HepG2 (cell line): ENCODE results near the gene UBAP2L. TPM values are rescaled to one million over a fixed set of nuclear protein-coding genes. Genes with fewer than 3 reads are reported as not detected.

Experiments
- ATAC-seq: fragments of 200-7000 bp; cut with Tn5 transposase; 3 replicates; pipeline ENCODE4 v1.9.1; 2020; ENCODE audit warnings: mild to moderate bottlenecking, moderate library complexity
- BruUV-seq: library from RNA; stranded (reverse); fragments of 400-500 nt; replicated peaks from 2 replicates; lab custom pipeline; 2021; lab: Mats Ljungman, UMichigan
- CTCF ChIA-PET: fragments of 300-600 bp; formaldehyde crosslinking; extraction: SDS; loops from one replicate; lab custom pipeline; 2021; ENCODE audit warnings: low total read pairs, inconsistent platforms, low intra/inter-chr PET ratio; lab: Yijun Ruan, JAX
- POLR2A ChIA-PET: fragments of 350-600 bp; sonication (Branson Sonifier 250); formaldehyde crosslinking; loops from one replicate; lab custom pipeline; 2020; ENCODE audit warnings: antibody characterized with exemption, inconsistent platforms; lab: Yijun Ruan, JAX
- DNase-seq: peaks from one replicate; pipeline ENCODE4 v3.0.0-alpha.2; 2015; ENCODE audit warnings: low spot score
- FAIRE-seq: peaks from 3 replicates; lab custom pipeline; 2011; peaks lifted over from hg19 to GRCh38; lab: Jason Lieb, UNC
- H2AFZ ChIP-seq: one replicate; pipeline ENCODE4 v1.6.1; 2011; ENCODE audit warnings: low read length, inconsistent platforms
- H3K27ac ChIP-seq: fragments of 300-600 bp; 3 replicates; pipeline ENCODE4 v1.8.0; 2011; ENCODE audit warnings: mixed run types, mild to moderate bottlenecking, mixed read lengths, low read length, inconsistent platforms; ENCODE audit not compliant: insufficient read depth; ENCODE audit errors: extremely low read length
- H3K27me3 ChIP-seq, 2 experiments: fragments of 200-600 bp in 1 of 2; 2 replicates in 1 of 2; 3 replicates in 1 of 2; pipeline versions ENCODE4 v1.6.0 to v1.8.0; 2011; ENCODE audit warnings: low read length in 2 of 2, mild to moderate bottlenecking in 2 of 2, moderate library complexity in 2 of 2, inconsistent platforms in 1 of 2; ENCODE audit not compliant: insufficient read depth in 2 of 2, control insufficient read depth in 1 of 2
- H3K36me3 ChIP-seq, 2 experiments: fragments of 200-600 bp in 1 of 2; replicated peaks in 1 of 2; 2 replicates in 1 of 2; 3 replicates in 1 of 2; pipeline versions ENCODE4 v1.5.1 to v1.8.0; 2011; ENCODE audit warnings: low read length in 2 of 2, inconsistent platforms in 1 of 2; ENCODE audit not compliant: insufficient read depth in 2 of 2, control insufficient read depth in 1 of 2
- H3K4me1 ChIP-seq: 2 replicates; pipeline ENCODE4 v1.5.1; 2012; ENCODE audit warnings: low read length, inconsistent platforms; ENCODE audit not compliant: insufficient read depth
- H3K4me2 ChIP-seq: 2 replicates; pipeline ENCODE4 v1.6.0; 2011; ENCODE audit warnings: low read depth, low read length, inconsistent platforms
- H3K4me3 ChIP-seq, 3 experiments: fragments of 200-600 bp in 1 of 3; sonication (generic), shearing (Covaris generic) in 1 of 3; replicated peaks in 1 of 3; 2 replicates each; pipeline ENCODE4 v1.5.1; 2011 to 2016; ENCODE audit warnings: low read length in 3 of 3, inconsistent platforms in 2 of 3, low read depth in 2 of 3, mild to moderate bottlenecking in 2 of 3, control low read depth in 1 of 3, mixed read lengths in 1 of 3; ENCODE audit not compliant: insufficient read depth in 1 of 3
- H3K79me2 ChIP-seq: one replicate; pipeline ENCODE4 v1.6.1; 2011; ENCODE audit warnings: low read length, inconsistent platforms; ENCODE audit not compliant: insufficient read depth
- H3K9ac ChIP-seq: 2 replicates; pipeline ENCODE4 v1.6.0; 2011; ENCODE audit warnings: mild to moderate bottlenecking, low read depth, low read length, inconsistent platforms; ENCODE audit not compliant: insufficient read depth
- H3K9me3 ChIP-seq: 2 replicates; pipeline ENCODE4 v1.5.1; 2012; ENCODE audit warnings: mild to moderate bottlenecking, low read length
- H4K20me1 ChIP-seq: 2 replicates; pipeline ENCODE4 v1.6.0; 2011; ENCODE audit warnings: inconsistent platforms, mild to moderate bottlenecking, low read length, moderate library complexity; ENCODE audit not compliant: insufficient read depth
- AGO2 ChIP-seq: fragments of 200-400 bp; formaldehyde crosslinking; optimal IDR thresholded peaks from 2 replicates; pipeline ENCODE3; 2017; ENCODE audit warnings: mild to moderate bottlenecking, low read depth, low read length, moderate library complexity
- CREB1 ChIP-seq, 2 experiments: fragments of 450-650 bp in 1 of 2; IDR thresholded peaks; 2 replicates each; pipeline ENCODE4 v1.6.1; 2016 to 2017; ENCODE audit warnings: control low read depth in 1 of 2, mild to moderate bottlenecking in 1 of 2, missing compliant biosample characterization in 1 of 2, missing genetic modification characterization in 1 of 2
- ETV5 ChIP-seq: IDR thresholded peaks from 2 replicates; pipeline ENCODE4 v1.6.1; 2018; ENCODE audit warnings: missing biosample characterization, missing genetic modification reagents, inconsistent platforms, borderline replicate concordance
- MXD1 ChIP-seq: sonication (generic); formaldehyde crosslinking; IDR thresholded peaks from 2 replicates; pipeline ENCODE4 v1.4.0; 2020; ENCODE audit warnings: mild to moderate bottlenecking, missing genetic modification reagents
- NR2F6 ChIP-seq, 2 experiments: IDR thresholded peaks; 2 replicates each; pipeline ENCODE4 v1.6.1; 2016; ENCODE audit warnings: antibody characterized with exemption in 1 of 2, mild to moderate bottlenecking in 1 of 2
- WGBS: methylation state at CpG from one replicate; pipeline ENCODE4 v1.1.6; 2017; ENCODE audit warnings: low lambda C conversion rate; 5-methylcytosine and 5-hydroxymethylcytosine counted together
- in situ Hi-C: cut with HindIII; loops from 2 replicates; pipeline ENCODE4 v1.10.0; 2017; ENCODE audit warnings: low pct_unique_long_range_greater_than_20kb; ENCODE audit not compliant: extremely low pct_ligation_motif_present
- intact Hi-C: fragments of 100-400 bp; cut with micrococcal nuclease; formaldehyde crosslinking; loops from one replicate; pipeline ENCODE4 v1.10.0; 2022; ENCODE audit not compliant: unreplicated experiment
- polyA plus RNA-seq, 8 experiments: library from polyadenylated mRNA; depleted of rRNA in 3 of 8; stranded (reverse) in 7 of 8; unstranded in 1 of 8; fragments of >200 nt; fragmentation: Illumina TruSeq in 4 of 8; extraction: Trizol in 4 of 8; gene quantifications; 2 replicates each; pipeline versions ENCODE4 v1.2.1 to v1.2.3, GENCODE V29; 2011 to 2016; ENCODE audit warnings: low read depth in 4 of 8, missing spikeins in 1 of 8, mixed read lengths in 1 of 8; ENCODE audit not compliant: insufficient read depth in 1 of 8
- total RNA-seq, 5 experiments: library from RNA; depleted of rRNA; stranded (reverse); fragments of >200 nt; fragmentation: Illumina TruSeq; extraction: Trizol; gene quantifications; 2 replicates each; pipeline ENCODE4 v1.2.3, GENCODE V29; 2016; ENCODE audit warnings: low read depth in 1 of 5

UBAP2L gene
- total and polyA plus RNA-seq, 2 of the 13 experiments (the other 11 are each of a cell fraction or from before 2014, with no cell fraction given) = 74.2 to 159 TPM

GRCh38 chr1:154212083-154212482 lies 8.7 kb upstream of the UBAP2L start:
- FAIRE-seq = no peak
- CTCF ChIA-PET = no interaction called here
- BruUV-seq = no TSS peak

GRCh38 chr1:154213274-154213673 lies 7.5 kb upstream of the UBAP2L start:
- H3K36me3 ChIP-seq = peaks cover 12 to 51% of the 10 kb centered on the region in 2 experiments
- DNase-seq = no peak
- TF ChIP-seq ETV5 (no peak), NR2F6 (IDR thresholded peaks at IDR 0.05) (no peak), NR2F6 (CRISPR knock-in tag; IDR thresholded peaks at IDR 0.05) (no peak), CREB1 (IDR thresholded peaks at IDR 0.05) (peak; percentile 61), CREB1 (CRISPR knock-in tag; IDR thresholded peaks at IDR 0.05) (no peak)
- H3K27ac ChIP-seq = no peak overlapping the region
- H3K9me3 ChIP-seq = no peaks in the 10 kb centered on the region
- no peak overlapping the region for H3K4me3 ChIP-seq
- H3K4me2 ChIP-seq = no peak overlapping the region
- ATAC-seq = no peak
- H3K9ac ChIP-seq = no peak overlapping the region
- no TSS peak for BruUV-seq
- ChIA-PET POLR2A (no interaction called here), CTCF (no interaction called here)
- peaks cover 17% of the 10 kb centered on the region for H3K79me2 ChIP-seq
- 100% methylated on average over 1 of the region's 1 CpG for WGBS
- H3K4me1 ChIP-seq = peaks cover 47% of the 10 kb centered on the region
- intact Hi-C loops = no loop called here
- no peak overlapping the region for H2AFZ ChIP-seq
- H3K27me3 ChIP-seq = no peaks in the 10 kb centered on the region
- H4K20me1 ChIP-seq = peaks cover 4% of the 10 kb centered on the region; the same call in 1 of the 2 replicates
- no peak for FAIRE-seq
- in situ Hi-C loops = no loop called here

More at GRCh38 chr1:154212083-154212482, 8.7 kb upstream of the UBAP2L start:
- Histone ChIP-seq H3K27ac (no peak overlapping the region), H3K9me3 (no peaks in the 10 kb centered on the region), H3K9ac (no peak overlapping the region), H3K4me3 (no peak overlapping the region), H3K27me3 (no peaks in the 10 kb centered on the region), H4K20me1 (peaks cover 4% of the 10 kb centered on the region; the same call in 1 of the 2 replicates), H3K79me2 (peaks cover 5% of the 10 kb centered on the region), H3K4me1 (peaks cover 35% of the 10 kb centered on the region), H2AFZ (no peak overlapping the region)
- in situ Hi-C loops = no loop called here
- WGBS = 98% methylated on average over 10 of the region's 10 CpGs
- ATAC-seq (no peak), DNase-seq (no peak)
- POLR2A ChIA-PET = interaction anchor here (1.1 kb wide), 1 partner anchor 18 kb away, joined by 3 read pairs; no protein-coding TSS in a partner anchor
- TF ChIP-seq MXD1 (CRISPR knock-in tag) (no peak), AGO2 (no peak)
- TF ChIP-seq, all 625 proteins: peak for 0
- intact Hi-C loops = no loop called here
- H3K36me3 ChIP-seq = peaks cover 15 to 49% of the 10 kb centered on the region in 2 experiments
- no peak overlapping the region for H3K4me2 ChIP-seq
